Measurements from ENCODE around the gene ZSCAN4.

DNA sequence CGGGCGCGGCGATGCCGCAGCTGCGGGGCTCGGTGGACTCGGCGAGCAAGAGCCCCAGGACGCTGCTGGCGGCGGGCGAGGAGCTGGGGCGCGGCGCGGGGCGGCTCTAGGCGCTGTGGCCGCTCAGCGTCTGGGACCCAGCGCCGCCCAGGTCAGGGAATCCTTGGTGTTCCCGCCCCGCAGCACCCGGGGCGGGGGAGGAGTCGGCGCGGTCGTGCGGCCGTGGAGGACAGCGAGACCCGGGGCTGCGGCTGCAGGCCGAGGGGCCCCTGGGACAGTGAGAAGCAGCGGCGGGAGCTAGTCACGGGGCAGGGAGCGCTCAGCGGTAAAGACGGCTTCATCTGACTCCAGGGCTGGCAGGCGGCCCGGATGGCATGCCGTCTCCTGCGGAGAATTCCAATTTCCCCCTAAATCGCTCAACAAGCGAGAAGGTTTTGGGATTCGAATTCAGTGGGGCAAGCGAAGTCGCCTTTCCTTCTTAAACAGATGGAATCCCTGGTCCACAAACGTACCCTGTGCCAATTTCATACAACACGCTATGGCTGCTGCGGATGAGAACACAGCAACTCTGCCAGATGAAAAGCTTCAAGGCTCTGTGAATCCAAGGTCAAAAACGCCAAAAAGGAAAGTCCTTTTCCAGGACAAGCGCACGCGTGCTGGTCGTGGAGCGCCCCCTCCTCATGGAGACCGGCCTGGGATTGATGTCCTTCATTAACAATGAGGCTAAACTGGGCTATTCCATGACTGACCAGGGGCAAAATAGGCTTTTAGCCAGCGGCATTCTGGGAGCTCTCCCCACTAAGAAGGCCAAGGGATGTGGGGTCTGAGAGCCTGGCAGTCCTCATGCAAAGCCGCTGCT is 4.2 kb upstream of the ZSCAN4 start:
- TF ChIP-seq, protein P1, sequence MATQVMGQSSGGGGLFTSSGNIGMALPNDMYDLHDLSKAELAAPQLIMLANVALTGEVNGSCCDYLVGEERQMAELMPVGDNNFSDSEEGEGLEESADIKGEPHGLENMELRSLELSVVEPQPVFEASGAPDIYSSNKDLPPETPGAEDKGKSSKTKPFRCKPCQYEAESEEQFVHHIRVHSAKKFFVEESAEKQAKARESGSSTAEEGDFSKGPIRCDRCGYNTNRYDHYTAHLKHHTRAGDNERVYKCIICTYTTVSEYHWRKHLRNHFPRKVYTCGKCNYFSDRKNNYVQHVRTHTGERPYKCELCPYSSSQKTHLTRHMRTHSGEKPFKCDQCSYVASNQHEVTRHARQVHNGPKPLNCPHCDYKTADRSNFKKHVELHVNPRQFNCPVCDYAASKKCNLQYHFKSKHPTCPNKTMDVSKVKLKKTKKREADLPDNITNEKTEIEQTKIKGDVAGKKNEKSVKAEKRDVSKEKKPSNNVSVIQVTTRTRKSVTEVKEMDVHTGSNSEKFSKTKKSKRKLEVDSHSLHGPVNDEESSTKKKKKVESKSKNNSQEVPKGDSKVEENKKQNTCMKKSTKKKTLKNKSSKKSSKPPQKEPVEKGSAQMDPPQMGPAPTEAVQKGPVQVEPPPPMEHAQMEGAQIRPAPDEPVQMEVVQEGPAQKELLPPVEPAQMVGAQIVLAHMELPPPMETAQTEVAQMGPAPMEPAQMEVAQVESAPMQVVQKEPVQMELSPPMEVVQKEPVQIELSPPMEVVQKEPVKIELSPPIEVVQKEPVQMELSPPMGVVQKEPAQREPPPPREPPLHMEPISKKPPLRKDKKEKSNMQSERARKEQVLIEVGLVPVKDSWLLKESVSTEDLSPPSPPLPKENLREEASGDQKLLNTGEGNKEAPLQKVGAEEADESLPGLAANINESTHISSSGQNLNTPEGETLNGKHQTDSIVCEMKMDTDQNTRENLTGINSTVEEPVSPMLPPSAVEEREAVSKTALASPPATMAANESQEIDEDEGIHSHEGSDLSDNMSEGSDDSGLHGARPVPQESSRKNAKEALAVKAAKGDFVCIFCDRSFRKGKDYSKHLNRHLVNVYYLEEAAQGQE (IDR thresholded peaks at IDR 0.05): no peak
- TF ChIP-seq, protein P2, sequence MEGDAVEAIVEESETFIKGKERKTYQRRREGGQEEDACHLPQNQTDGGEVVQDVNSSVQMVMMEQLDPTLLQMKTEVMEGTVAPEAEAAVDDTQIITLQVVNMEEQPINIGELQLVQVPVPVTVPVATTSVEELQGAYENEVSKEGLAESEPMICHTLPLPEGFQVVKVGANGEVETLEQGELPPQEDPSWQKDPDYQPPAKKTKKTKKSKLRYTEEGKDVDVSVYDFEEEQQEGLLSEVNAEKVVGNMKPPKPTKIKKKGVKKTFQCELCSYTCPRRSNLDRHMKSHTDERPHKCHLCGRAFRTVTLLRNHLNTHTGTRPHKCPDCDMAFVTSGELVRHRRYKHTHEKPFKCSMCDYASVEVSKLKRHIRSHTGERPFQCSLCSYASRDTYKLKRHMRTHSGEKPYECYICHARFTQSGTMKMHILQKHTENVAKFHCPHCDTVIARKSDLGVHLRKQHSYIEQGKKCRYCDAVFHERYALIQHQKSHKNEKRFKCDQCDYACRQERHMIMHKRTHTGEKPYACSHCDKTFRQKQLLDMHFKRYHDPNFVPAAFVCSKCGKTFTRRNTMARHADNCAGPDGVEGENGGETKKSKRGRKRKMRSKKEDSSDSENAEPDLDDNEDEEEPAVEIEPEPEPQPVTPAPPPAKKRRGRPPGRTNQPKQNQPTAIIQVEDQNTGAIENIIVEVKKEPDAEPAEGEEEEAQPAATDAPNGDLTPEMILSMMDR (IDR thresholded peaks at IDR 0.05; ENCODE audit: low read depth, low read length, missing input control): no peak
- TF ChIP-seq, protein P3, sequence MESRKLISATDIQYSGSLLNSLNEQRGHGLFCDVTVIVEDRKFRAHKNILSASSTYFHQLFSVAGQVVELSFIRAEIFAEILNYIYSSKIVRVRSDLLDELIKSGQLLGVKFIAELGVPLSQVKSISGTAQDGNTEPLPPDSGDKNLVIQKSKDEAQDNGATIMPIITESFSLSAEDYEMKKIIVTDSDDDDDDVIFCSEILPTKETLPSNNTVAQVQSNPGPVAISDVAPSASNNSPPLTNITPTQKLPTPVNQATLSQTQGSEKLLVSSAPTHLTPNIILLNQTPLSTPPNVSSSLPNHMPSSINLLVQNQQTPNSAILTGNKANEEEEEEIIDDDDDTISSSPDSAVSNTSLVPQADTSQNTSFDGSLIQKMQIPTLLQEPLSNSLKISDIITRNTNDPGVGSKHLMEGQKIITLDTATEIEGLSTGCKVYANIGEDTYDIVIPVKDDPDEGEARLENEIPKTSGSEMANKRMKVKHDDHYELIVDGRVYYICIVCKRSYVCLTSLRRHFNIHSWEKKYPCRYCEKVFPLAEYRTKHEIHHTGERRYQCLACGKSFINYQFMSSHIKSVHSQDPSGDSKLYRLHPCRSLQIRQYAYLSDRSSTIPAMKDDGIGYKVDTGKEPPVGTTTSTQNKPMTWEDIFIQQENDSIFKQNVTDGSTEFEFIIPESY (IDR thresholded peaks at IDR 0.05): no peak
- TF ChIP-seq FOXA1 (IDR thresholded peaks at IDR 0.05): no peak
- no peak for TF ChIP-seq FOXA2 (IDR thresholded peaks at IDR 0.05)
- TF ChIP-seq, protein P4, sequence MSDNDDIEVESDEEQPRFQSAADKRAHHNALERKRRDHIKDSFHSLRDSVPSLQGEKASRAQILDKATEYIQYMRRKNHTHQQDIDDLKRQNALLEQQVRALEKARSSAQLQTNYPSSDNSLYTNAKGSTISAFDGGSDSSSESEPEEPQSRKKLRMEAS (IDR thresholded peaks at IDR 0.05): no peak
- TF ChIP-seq, protein P5, sequence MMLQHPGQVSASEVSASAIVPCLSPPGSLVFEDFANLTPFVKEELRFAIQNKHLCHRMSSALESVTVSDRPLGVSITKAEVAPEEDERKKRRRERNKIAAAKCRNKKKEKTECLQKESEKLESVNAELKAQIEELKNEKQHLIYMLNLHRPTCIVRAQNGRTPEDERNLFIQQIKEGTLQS (IDR thresholded peaks at IDR 0.05): no peak
